HS-27A (cell line): ENCODE data around the gene TEX44.
"Not testable (repeated sequence)": the region's sequence is repeated elsewhere in the genome, so short reads cannot be mapped to it uniquely, and the experiment has no call there.

ENCODE experiments used
- DNase-seq: peaks from one replicate; pipeline ENCODE4 v3.0.0-alpha.2; 2012; ENCODE audit warnings: low read depth, missing footprints

TEX44 gene

DNA sequence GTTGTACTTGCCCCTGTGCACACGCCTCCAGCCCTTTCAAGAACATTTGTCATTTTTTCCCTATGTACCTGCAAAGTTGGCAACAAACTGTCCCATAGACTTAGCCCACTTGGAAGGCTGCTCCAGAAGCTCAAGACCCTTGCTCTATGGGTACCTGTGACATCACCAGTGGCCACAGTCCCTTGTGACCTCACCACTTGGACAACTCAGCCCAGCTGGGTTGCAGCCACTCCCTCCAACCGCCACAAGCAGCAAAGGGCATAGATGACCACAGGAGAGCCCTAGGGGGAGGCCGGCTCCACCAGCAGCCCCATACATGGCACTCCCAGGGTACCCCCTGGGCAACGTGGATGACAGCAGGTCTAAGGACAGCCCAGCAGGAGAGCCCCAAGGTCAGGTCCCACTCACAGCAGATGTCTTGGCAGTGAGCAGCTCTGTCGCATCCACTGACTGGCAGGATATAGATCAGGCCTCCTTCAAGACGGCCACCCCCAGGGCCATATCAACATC lies at the start of gene TEX44:
TEX44 (plus strand) TSS at position 229 of the 510 bp plus-strand sequence; CDS start at position 317, 88 bp downstream.
- no peak for DNase-seq

DNA sequence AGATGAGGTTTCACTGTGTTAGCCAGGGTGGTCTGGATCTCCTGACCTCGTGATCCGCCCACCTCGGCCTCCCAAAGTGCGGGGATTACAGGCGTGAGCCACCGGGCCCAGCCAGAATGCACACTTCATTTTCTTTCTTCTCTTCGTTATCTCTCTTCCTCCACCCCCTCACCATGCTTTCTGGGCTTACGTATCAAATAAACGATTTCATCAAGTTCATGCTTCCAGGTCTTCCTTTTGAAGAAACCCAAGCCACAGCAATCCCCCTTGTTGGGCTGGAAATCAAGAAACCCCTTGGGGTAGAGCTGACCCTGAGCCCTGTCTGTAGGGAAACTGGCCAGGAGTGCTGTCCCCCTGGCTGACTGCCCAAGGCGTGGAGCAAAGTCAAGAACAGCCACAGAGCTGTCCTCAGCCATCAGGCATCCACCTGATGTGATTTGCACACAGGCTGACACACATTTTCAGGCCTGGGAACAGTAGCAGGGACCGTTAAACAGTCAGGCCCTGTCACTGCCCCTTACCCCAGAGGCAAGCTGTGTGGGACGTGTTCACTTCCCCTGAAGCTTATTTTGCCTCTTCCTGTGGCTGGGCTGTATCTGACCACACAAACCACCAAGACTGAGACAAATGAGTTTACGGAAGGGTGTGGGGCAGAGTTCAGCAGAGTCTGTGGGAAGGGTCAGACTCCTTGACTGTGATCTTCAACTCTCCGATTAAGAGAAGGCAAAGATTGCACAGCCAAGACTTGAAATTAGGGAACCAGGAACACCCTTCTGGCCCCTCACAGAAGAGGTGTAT lies 47.4 kb upstream of the TEX44 start:
- DNase-seq, result no peak

DNA sequence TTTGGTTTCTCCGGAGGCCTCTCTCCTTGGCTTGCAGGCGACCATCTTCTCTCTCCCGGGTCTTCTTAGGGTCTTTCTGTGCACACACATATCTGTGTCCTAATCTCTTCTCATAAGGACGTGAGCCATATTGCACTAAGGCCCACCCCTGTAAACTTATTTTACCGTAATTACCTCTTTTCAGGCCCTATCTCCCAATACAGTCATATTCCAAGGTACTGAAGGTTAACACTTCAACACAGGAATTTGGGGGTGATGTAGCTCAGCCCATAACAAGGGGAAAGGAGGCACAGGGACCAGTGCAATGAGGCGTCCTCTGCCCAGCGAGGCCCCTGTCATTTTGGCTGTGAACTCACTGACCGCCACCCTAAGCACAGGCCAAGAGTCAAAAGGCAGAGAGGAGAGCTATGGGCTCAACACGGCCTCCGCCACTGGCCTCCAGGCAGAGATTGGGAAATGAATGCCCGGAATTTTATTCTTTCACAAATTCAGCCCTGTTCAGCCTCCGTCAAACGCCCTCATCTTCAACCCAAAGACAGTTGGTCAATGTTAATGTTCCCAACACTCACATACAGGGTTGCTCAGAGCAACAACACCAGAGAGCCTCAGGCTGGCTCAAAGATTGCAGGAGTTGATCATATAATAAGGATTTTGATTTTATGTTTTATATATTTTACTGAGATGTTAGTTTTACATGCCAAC lies 46.5 kb upstream of the TEX44 start:
- no peak for DNase-seq

DNA sequence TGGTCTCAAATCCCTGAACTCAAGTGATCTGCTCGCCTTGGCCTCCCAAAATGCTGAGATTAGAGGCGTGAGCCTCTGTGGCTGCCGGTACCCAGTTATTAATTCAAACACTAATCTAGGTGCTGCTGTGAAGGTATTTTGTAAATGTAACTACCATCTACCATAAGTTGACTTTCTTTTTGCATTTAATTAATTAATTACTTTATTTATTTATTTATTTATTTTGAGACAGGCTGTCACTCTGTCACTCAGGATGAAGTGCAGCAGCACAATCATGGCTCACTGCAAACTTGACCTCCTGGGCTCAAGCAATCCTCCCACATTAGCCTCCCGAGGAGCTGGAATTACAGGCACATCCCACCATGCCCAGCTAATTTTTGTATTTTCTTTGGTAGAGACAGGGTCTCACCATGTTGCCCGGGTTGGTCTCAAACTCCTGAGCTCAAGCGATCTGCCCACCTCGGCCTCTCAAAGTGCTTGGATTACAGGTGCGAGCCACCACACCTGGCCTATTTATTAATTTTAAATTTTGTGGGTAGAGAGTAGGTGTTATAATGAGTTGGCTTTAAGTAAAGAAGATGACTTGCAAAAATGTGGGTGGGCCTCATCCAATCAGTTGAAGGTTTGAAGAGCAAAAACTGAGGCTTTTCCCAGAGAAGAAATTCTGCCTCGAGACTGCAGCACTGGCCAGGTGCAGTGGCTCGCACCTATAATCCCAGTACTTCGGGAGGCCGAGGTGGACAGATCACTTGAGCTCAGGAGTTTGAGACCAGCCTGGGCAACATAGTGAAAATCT lies 45.2 kb upstream of the TEX44 start:
- no peak for DNase-seq

DNA sequence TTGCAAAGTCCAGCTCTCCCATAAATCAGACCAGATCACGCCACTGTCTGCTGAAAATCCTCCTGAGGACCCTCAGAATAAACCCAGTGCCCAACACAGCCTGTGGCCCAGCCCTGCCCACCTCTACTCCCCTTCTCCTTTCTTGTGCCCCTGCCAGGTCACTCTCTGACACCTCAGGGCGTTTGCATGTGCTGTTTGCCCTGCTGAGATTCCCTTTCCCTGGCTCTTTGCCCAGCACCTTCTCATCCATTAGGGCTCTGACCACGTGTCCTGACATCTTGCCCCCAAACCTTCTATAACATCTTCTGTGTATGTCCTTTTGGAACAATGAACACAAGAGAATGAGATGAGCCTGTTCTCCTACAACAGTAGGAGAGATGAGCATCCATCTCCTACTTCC lies 43.9 kb upstream of the TEX44 start:
- DNase-seq, result no peak

DNA sequence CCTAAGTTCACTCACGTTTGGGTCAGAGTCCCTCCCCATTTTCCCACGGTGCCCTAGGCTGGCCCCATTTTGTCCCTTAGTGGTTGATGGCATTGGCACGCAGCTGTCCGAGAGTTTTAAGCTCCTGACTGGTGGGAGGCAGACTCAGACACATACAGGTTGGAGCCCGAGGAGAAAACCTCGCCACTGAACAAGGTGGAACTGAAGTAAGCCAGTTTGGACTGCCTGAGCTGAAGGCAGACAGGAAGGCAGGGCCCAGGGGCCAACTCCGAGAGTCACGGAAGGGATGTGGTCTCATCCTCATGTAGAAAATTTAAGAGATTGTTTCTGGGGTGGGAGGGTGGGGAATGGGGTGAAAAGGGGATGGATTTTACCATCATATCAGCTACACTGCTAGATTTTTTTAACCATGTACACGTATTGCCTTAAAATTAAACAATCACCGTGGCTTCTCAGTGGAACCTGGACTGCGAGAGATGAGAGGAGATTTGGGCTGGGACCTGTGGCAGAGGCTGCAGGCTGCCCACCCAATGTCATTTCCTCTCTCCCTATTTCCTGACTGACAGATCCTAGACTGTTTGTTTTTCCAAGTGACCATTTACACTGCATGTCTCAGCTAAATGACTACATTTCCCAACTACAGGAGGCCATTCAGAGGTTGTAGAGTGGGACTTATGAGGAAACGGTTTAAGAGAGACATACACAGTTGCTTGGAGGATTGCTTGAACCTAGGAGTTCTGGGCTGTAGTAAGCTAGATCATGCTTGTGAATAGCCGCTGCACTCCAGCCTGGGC lies 43.0 kb upstream of the TEX44 start:
- no peak for DNase-seq

DNA sequence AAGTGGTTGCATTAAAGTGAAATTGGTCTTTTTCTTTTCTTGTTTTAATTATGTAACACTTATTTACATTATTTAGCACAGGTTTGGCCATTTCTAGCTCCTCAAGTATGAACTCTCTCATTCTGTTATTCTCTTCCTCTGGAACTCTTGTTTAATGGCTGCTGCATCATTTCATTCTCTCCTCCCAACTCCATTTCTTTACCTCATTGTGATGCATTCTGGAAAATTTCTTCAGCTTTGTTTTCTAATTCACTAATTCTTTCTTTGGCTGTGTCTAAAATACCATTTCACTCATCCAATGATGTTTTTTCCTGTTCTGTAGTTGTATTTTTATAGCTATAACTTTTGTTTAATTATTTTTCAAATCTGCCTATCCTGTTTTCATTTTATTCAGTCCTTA lies 39.9 kb upstream of the TEX44 start:
- no peak for DNase-seq

DNA sequence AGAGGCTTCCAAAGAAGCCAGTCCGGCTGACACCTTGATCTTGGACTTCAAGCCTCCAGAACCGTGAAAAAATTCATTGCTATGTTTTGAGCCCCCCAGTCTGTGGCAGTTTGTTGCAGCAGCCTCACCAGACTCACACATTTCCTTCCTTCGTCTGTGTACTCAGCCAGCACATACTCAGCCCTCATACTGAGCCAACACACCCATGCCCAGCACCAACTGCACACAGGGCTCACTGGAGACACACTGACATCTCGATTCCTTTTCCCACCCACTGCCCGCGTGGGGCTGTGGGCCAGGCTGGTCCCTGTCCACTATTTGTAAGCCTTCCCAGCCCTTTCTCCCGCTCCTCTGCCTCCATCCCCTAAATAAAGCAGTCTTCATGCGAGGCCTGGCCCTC lies 38.3 kb upstream of the TEX44 start:
- DNase-seq, result no peak

DNA sequence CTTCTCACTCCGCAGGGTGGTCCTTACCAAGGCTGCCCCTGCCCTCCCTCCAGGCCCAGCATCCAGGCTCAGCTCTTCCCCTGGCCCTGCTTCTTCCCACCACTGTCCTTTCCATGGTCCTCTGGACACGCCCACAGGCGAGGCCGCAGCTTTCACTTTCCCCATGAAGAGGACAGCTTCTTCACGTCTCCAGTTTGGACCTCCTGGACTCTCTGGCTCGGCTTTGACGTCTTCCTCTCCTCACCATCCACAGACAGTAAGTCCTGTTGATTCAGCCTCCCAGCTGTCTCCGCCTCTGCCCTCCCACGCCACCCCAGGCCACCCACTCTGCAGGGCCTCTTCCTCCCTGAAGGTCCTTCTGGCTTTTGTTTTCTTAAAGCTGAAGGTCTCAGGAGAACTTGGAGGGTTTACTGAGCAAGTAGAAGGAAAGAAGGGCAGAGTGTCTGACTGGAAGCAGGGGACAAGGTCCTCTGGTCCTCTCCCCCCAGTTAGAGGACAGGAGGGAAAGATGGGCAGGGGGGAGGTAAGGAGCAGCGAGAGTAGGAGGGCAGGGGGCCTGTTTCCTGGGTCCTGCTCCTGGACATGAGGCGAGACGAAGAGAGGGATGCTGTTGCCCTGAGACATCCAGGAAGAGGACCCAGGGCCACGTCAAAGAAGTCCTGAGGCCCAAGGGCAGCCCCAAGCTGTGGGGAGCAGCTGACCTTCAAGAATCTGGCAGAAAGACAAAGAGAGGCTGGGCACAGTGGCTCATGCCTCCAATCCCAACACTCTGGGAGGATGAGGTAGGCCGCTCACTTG lies 37.7 kb upstream of the TEX44 start:
- no peak for DNase-seq

DNA sequence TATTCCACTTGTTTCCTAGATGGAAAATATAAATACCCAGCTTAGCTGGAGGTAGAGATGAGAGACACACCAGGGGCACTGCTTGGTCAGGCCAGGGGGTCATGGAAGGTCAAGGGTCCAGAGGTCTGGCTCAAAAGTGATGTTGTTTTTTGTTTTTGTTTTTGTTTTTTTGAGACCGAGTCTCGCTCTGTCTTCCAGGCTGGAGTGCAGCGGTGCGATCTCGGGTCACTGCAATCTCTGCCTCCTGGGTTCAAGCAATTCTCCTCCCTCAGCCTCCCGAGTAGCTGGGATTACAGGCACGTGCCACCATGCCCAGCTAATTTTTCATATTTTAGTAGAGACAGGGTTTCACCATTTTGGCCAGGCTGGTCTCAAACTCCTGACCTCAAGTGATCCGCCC lies 36.2 kb upstream of the TEX44 start:
- DNase-seq, result not testable (repeated sequence)

DNA sequence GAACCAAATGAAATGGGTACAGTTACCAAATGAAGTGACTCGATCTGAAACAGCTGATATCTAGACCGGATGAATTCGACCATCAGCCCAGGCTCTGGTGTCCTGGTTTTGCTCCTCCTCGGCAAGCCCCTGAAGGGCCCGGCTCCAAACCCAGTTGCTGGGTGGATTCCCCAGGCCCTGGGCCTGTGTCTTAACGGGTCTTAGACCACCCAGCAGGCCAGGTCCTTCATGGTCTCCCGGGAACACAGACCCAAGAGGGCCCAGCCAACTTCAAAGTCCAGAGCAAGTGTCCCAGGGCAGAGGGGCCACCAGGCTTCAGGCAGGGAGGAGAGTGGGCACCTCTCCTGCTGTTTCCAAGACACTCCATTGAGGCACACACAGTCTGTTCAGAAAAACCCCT lies 35.7 kb upstream of the TEX44 start:
- no peak for DNase-seq

DNA sequence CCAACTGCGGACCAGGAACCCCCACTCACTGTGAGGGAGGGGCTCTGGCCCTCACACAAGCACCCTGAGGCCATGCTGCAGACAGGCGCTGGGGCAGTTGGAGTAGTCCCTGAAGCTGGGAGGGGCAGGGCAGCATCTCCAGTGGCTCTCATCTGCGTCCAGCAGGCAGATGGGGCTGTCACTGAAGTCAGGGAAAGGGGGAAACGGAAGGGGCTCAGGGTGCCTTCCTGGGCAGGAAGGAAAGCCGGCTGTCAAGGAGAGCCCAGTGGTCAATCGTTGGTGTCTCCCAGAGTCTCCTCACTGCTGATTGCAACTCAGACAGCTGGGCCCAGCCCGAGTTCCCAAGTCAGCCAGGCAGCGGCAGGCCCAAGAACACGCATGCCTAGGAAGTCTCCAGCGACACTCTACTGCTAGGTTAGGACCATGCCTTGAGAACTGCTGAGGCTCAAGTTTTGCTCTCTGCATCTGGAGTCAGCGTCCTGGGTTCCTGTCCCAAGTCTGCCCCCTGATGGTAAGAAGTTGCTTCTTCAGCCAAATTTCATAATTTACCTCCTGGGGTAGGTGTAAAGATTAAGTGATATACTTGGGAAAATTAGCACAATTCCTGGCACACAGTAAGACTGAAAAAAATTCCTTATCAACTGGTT lies 35.0 kb upstream of the TEX44 start:
- peak; percentile 19 for DNase-seq

DNA sequence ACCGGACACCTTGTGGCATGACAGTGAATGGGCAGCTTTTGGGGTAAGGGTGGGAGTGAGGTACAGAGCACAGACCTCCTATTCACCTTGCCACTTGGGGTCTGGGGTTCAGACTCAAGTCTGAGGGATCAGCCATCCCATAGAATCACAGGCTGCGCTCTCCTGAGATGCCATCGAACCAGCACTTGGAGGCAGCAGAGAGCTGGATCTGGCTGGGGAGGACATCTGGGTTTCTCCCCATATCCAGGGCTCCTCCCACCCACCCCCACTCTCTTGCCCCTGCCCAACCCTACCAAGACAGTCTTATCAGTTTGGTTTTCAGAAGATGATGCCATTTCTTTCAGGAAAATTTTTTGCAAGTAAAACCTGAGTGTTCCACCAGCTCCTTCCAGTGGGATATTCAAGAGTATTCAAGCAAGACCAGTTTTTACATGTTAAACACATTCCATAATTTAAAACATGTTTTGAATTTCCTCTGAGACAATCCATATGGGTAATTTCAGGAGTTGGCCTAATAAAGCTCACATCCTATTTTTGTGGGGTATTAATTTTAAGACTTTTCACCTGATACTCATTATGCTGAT lies 29.2 kb upstream of the TEX44 start:
- DNase-seq, result no peak

DNA sequence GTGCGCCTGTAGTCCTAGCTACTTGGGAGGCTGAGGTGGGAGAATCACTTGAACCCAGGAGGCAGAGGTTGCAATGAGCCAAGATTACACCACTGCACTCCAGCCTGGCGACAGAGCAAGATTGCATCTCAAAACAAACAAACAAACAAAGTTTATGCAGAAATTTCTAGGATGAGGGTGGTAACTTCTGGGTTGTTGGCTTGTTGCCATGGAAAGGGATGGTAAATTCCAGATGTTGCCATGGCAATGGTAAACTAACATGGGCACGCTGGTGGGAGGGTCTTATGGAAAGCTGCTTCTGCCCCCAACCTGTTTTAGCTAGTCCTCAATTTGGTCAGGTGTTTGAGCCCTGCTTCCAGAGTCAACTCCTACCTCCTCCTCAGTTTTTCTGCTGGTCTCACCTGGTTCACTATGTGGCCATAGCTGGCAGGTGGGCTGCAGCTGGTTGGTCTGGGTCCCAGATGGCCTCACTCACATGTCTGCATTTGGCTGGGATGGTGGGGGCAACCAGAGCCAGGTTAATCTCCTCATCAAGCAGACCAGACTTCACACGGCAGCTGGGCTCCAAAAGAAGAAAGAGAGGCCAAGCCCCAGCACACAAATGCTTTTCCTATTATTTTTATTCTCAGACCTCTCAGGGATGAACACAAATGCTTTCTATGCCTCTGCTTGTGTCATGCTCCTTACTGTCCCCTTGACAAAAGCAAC lies 26.6 kb upstream of the TEX44 start:
- DNase-seq, result no peak

DNA sequence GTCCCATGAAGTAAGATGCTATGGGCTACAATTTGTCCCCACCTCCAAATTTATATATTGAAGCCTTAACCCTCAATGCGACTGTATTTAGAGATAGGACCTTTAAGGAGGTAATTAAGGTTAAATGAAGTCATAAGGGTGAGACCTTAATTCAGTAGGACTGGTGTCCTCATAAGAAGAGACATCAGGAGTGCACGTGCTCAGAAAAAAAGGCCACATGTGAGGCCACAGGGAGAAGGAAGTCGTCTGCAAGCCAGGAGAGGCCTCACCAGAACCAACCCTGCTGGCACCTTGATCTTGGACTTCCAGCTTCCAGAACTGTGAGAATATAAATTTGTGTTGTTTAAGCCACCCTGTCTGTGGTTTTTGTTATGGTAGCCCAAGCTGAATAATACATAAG lies 25.5 kb upstream of the TEX44 start:
- no peak for DNase-seq

DNA sequence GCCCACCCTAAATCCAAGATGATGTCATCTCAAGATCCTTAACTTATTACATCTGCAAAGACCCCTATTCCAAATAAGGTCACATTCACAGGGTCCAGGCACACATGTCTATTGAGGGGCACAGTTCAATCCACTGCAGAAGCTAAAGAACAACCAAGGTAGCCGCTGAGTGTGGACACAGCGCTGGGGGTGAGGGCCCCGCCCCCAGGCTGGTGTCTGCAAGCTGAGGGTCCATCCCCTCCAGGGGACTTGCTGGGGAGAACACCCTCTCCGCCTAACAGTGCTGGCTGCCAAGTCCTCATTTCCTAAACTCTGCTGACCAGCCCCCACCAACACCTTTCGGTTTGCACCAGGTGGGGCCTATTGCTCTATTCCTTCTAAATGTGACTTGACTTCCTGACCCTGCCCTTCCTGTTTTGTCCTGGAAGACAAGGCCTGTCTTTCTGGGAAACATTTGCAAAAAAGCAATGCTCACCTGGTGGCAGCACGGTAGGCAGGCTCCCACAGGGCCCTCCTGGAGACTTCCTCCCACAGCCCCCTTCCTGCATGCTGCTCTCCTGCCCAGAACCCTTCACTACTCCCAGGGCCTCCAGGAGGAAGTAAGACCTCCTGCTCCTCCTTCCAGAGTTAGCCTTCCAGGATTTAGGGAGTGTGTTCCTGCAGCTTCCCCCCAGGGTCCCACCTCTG lies 24.4 kb upstream of the TEX44 start:
- no peak for DNase-seq

DNA sequence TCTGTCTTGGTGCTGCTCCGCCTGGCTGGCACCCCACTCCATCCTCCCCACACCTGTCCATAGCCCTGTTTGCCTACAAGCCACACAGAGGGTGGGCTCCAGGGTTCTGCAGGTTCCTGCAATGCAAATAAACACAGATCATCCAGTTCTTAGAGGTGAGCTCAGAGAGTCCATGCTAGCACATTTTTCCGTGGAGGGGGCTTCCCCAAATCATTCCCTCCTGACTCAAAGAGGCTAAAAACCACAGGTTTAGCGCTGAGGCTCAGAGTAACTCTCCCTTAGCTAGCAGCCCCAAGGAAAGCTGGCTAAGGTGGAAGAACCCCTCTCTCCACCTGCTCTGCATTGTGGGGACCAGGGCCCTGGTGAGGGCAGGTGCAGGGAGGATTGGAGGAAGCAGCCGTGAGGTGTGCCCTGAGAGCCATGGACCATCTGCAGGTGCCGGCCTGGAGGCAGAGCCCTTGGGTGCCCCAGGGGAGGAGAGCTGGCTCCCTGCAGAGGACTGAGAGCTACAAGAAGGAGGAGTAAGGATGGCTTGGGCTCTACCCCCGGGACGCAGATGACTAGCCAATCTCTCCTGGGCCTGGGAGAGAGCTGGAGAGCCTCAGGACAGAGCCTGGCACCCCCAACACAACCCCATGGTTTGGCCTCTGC lies 23.8 kb upstream of the TEX44 start:
- DNase-seq, result no peak

DNA sequence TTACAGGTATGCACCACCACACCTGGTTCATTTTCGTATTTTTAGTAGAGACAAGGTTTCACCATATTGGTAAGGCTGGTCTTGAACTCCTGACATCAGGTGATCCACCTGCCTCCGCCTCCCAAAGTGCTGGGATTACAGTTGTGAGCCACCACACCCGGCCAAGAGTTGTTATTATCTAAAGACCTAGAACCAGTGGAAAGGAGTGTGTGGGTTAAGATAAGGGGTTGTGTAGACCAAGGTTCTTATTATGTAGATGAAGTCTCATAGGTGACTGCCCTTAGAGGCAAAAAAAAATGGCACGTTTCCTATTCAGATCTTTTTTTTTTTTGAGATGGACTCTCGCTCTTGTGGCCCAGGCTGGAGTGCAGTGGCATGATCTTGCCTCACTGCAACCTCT lies 21.7 kb upstream of the TEX44 start:
- not testable (repeated sequence) for DNase-seq
